ENCODE results near the gene SLC15A3.
"Not testable (repeated sequence)": the region's sequence is repeated elsewhere in the genome, so short reads cannot be mapped to it uniquely, and the experiment has no call there.

The SLC15A3 gene

GRCh38 chr11:60974726-60975125, 22.8 kb upstream of the SLC15A3 start:
- DNase-seq (ENCODE audit: low spot score), result no peak

DNA sequence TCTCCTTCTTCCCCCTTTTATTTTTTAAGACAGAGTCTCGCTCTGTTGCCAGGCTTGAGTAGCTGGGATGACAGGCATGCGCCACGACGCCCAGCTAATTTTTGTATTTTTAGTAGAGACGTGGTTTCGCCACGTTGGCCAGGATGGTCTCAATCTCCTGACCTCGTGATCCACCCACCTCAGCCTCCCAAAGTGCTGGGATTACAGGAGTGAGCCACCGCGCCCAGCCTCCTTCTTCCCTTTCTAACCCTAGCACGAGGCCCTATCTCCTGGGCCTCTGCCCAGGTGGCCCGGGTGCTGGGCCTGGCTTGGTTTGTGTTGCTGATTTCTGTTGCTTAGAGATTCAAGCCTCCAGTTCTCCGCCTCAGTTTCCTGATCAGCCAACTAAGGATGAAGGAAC, 22.3 kb upstream of the SLC15A3 start:
- DNase-seq (ENCODE audit: low spot score), result not testable (repeated sequence)

DNA sequence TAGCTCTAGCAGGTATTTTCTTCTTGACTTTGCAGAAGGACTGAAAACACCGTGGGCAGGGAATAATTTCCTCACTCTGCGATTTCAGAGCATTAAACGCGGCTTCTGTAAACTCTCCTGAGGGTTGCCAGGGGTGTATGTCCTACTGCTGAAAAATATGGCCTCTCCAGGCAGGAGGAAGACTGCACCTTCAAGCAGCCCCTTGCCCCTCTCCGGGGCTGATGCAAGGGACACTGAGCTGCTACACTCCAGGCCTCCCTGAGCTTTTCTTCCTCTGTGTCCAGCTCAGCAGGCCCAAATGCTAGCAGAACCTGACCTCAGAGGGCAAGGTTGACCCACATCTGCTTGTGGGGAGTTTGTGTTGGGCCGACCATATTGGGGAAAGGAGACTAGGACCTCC, 21.7 kb upstream of the SLC15A3 start:
- DNase-seq (ENCODE audit: low spot score), result no peak

GRCh38 chr11:60972182-60973030, 20.4 kb upstream of the SLC15A3 start:
- DNase-seq (ENCODE audit: low spot score), result no peak

GRCh38 chr11:60971520-60971919, 19.5 kb upstream of the SLC15A3 start, which contains the start of gene CD6:
TSS of gene CD6 (plus strand) at chr11:60971680. CDS start at chr11:60971866, 186 bp downstream.
- no peak for DNase-seq (ENCODE audit: low spot score)

GRCh38 chr11:60970890-60971289, 18.9 kb upstream of the SLC15A3 start:
- no peak for DNase-seq (ENCODE audit: low spot score)

- no peak for DNase-seq (ENCODE audit: low spot score)
These were observed 18.4 kb upstream of the SLC15A3 start for GRCh38 chr11:60970369-60970774.

DNA sequence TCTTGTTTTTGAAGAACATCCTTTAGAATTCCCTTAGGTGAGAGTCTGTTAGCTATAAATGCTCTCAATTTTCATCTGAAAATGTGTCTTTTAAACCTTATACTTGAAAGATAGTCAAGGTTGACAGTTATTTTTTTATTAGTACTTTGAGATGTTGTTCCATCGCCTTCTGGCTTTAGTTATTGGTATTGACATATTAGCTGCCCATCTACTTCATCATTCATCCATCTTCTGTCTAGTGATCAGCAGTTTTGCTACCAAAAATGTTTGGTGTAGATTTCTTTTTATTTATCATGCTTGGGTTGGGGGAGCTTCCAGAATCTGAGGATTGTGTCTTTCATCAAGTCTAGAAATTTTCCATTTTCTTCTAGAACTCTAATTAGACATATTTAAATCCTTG, 16.2 kb upstream of the SLC15A3 start:
- no peak for DNase-seq (ENCODE audit: low spot score)

GRCh38 chr11:60966890-60967289, 14.9 kb upstream of the SLC15A3 start:
- DNase-seq (ENCODE audit: low spot score), result no peak

- DNase-seq (ENCODE audit: low spot score), result peak; percentile 54
These were observed 12.8 kb upstream of the SLC15A3 start for GRCh38 chr11:60964801-60965200.

DNA sequence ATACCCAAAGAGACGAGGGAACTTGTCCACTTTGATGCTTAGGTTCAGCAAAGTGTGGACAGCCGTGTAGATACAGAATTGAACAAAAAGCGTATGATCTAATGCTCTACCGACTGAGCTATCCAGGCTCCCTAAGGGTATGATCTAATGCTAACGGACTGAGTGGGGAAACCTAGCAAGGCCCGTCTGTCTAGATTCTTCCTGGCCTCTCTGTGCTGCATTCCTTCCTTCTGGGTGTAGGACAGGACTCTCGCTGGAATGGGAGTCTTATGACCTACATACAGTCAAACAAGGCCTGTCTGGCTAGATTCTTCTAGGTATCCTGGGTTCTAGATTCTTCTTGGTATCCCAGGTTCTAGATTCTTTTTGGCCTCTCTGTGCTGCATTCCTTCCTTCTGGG, 8.4 kb upstream of the SLC15A3 start:
- DNase-seq (ENCODE audit: low spot score), result no peak

DNA sequence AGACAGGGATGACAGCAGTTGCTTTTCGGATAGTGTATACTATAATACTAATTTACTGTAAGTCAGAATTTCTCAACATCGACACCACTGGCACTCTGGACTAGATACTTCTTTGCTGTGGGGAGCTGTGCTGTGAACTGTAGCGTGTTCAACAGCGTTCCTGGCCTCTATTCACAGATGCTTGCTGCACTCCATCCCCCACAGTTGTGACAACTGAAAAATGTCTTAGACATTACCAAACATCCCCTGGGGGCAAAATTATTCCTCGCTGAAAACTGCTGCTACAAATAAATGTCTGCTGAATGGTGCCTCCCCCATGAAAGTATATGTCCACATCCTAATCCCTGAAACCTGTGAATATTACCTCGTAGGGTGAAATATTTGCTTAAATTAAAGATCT, 7.5 kb upstream of the SLC15A3 start:
- no peak for DNase-seq (ENCODE audit: low spot score)

DNA sequence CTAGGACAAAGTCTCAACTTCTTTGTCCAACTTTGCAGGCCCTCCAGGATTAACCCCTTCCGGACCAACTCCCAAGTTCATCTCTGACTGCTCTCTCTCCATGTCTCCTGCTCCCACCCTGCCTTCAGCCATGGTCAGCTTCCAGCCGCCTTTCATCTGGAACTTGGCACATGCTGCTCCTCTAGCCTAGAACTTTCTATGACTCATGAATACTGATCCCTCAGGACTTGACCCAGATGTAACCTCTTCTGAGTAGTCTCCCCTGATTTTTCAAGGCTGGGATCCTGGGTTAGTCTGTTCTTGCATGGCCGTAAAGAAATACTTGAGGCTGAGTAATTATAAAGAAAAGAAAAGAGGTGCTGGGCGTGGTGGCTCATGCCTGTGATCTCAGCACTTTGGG, 5.2 kb upstream of the SLC15A3 start:
- no peak for DNase-seq (ENCODE audit: low spot score)

- no peak for DNase-seq (ENCODE audit: low spot score)
These were observed 3.6 kb upstream of the SLC15A3 start for GRCh38 chr11:60955571-60955970.

GRCh38 chr11:60954421-60954820, 2.4 kb upstream of the SLC15A3 start:
- no peak for DNase-seq (ENCODE audit: low spot score)

GRCh38 chr11:60953781-60954180, 1.8 kb upstream of the SLC15A3 start:
- no peak for DNase-seq (ENCODE audit: low spot score)

GRCh38 chr11:60952742-60953170, 780 bp upstream of the SLC15A3 start:
- DNase-seq (ENCODE audit: low spot score), result no peak

DNA sequence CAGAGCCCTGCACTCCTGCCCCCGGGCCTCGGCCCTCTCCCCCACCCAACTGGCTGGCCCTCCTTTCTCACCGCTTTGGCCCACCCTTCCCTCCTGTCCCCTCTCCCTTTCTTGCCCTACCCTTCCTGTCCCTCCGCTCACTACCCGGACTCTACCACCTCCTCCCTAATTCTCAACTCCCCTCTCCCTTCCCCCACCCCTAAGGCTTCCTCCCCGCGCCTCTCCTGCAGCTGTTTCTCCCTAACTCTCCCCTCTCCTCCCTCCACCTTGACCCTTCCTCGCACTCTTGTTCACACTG, 421 bp downstream of the SLC15A3 start:
- no peak for DNase-seq (ENCODE audit: low spot score)

DNA sequence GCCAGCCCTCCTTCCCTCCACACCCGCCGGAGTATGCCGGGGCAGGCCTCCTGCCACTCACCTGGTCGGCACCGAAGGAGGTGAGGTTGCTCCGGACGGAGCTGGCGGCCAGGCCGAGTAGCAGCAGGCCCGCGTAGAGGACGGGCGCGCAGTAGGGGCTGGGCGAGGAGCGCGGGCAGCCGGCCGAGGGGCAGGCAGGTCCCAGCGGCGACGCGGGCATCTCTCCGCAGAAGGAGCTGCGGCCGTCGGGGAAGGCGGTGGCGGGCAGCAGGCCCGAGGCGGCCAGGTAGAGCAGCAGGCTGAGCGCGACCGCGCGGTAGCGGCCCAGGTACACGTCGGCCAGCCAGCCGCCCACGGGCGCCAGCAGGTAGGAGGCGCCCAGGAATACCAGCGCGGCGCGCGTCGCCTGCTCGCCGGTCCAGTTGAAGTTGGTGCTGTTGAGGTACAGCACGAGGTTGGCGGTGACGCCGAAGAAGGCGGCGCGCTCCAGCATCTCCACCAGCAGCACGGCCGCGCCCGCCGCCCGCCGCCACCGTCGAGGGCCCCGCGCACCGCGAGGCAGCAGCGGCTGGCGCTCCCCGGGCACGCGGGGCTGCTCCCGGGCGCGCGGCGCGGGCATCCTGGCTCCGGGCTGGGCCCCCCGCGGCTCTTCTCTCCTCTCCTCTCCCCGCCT, 907 bp downstream of the SLC15A3 start:
- no peak for DNase-seq (ENCODE audit: low spot score)

DNA sequence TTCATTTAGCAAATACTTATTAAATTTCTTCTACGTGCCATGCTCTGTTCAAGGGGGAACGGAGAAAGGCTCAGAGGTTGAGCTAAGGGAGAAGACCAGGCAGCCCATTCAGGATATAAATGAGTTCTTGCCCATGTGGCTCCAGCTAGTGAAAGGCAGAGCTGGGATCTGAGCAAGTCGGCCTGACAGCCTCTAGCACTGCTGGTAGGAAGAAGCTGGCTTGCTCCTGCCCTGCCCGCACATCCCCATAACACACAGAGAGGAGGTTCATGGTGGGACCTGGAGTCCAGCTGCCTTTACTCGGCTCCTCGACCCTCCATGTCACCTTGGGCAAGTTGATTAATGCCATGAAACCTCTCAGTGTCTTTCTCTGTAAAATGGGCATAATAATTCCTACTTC, 2.0 kb downstream of the SLC15A3 start:
- no peak for DNase-seq (ENCODE audit: low spot score)

DNA sequence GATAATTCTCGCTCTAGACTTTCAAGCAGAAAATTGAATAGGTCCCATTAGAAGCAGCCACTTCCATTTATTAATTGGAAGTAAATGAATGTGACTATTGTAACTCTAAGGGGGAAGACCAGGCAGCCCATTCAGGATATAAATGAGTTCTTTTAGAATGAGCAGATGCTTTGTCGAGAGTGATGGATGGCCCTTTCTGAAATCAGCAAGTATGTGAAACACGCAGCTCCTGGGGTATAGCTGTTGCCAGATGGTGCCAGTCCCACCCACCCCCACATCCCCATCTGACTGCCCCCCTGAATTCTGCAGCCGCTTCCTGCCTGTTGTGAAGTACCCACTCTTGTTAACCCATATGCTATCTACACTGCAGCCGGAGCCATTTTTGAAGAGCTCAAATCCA, 3.7 kb downstream of the SLC15A3 start:
- DNase-seq (ENCODE audit: low spot score), result no peak

GRCh38 chr11:60947700-60948099, 4.3 kb downstream of the SLC15A3 start:
- peak; percentile 44 for DNase-seq (ENCODE audit: low spot score)

- DNase-seq (ENCODE audit: low spot score), result no peak
These were observed 5.2 kb downstream of the SLC15A3 start for GRCh38 chr11:60946601-60947264.
